GM19035 (cell line): ENCODE data around the gene KIF26B.

ENCODE experiments used
- ATAC-seq: cut with Tn5 transposase; IDR thresholded peaks from one replicate; pipeline ENCODE4 v1.9.1; 2021; ENCODE audit not compliant: unreplicated experiment

Gene KIF26B

DNA sequence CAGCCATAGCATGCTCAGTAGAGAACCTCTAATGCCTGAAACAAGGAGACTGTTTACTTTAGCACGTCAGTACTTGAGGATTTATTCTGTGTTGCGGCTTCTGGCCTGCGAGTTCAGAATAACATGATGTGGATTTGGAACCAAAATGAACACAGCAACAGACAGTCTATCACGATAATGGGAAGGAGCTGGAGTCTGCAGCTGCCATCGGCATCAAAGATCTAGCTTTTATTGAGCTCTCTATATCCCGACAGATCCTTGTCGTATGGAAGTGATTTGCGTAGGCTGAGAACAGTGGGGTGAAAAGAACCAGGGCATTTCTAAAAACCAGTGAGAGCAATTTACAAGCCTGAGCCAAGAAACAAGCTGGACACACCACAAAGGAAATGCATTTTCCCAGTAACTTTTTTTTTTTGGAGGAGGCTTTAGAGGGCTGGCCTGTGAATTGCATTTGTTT is 294.2 kb downstream of the KIF26B start:
- ATAC-seq = no peak

DNA sequence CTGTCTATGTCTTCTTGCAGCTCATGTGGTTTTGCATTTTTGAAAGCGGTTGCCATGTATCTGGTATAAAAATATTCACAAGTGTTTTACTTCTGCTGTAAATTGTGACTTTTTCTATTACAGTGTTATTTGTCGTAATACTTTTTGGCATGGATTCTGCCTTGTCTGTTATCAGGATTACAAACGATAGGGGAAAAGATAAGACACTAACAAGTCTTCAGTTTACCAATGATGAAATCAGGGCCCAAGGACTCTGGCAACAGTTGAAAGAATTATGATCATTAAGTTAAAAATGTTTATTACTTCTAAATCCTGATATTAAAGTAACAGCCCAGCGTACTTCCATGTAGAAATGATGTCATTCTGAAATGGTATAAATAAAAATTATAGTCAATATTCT is 298.8 kb downstream of the KIF26B start:
- ATAC-seq = no peak

- no peak for ATAC-seq
Measured at GRCh38 chr1:245454051-245454450, 299.3 kb downstream of the KIF26B start.

DNA sequence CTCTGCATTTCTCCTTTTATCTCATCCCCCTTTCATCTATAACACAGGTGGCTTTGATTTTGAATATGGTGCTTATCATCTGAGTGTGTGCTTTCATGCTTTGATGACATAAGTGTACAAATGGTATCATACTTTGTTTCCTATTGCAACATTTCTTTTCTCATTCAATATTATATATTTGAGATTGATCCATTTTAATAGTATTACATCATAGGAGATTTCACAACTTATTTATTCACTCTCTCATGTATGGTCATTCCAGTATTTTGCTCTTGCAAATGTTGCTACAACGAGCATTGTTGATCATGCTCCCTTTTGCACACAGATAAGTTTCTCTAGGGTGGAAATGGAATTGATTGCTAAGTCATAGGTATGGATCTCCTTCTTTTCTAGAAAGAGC is 302.8 kb downstream of the KIF26B start:
- ATAC-seq = no peak

- ATAC-seq = no peak
Measured at GRCh38 chr1:245458234-245458633, 303.4 kb downstream of the KIF26B start.

DNA sequence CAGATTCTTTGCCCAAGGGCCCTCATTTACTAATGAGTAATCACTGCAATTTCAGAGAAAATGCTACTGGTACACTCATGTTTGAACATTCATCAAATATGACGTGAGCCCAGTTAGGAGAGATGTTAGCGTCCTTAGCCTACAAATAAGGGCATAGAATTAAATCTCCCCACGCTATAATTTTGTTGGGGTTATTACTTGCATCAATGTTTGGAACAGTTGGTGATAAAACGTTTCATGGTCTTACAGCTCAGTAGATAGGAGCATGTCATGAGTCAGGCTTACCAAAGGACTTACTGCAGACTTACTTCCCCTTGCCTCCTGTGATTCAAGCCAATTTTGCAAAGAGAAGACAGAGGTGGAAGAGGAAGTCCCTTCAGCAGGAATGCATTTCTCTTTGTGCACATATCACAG is 304.0 kb downstream of the KIF26B start:
- no peak for ATAC-seq

- no peak for ATAC-seq
Measured at GRCh38 chr1:245459621-245460020, 304.8 kb downstream of the KIF26B start.

GRCh38 chr1:245461681-245462080 is 306.9 kb downstream of the KIF26B start:
- no peak for ATAC-seq

GRCh38 chr1:245462161-245462560 is 307.4 kb downstream of the KIF26B start:
- ATAC-seq = no peak

- ATAC-seq = no peak
Measured at GRCh38 chr1:245463392-245464165, 308.8 kb downstream of the KIF26B start.

- ATAC-seq = no peak
Measured at GRCh38 chr1:245464290-245464689, 309.5 kb downstream of the KIF26B start.

DNA sequence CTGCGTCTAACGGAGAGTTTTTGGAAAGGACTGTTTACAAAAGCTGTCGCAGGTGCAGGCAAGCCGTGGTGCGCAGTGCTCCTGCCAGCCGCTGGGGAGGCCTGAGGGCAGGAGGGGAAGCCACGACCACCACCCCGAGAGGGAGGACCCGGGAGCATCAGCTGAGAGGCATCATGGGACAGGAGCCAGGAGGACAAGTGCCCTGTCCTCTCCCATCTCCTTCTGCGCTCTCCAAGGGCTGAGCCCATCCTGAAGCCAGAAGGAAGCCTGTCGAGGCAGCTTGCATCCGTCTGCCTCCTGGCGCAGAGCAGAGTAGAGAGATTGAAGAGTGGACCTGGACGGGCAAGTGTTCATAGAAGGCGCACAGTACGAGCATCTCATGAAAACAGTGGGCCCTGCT is 310.9 kb downstream of the KIF26B start:
- ATAC-seq = no peak

DNA sequence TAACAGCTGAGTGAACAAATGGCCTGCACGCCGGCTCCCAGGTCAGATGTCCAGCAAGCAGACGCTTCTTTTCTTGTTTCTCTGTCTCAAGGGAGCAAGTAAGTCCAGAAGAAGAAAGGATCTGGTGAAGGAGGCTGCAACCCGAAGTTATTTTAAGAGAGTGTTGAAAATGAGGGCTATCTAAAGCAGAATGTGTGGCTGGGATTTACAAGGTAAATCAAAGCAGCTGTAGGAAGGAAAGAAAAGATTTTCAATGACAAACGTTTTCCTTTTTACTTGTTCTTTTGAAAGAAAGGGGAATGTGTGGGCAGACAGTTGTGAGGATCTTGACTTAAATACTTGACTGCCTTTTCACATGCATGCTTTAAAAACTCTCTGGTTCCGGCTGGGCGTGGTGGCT is 311.5 kb downstream of the KIF26B start:
- ATAC-seq = no peak

GRCh38 chr1:245467804-245468203 is 313.0 kb downstream of the KIF26B start:
- ATAC-seq = no peak

DNA sequence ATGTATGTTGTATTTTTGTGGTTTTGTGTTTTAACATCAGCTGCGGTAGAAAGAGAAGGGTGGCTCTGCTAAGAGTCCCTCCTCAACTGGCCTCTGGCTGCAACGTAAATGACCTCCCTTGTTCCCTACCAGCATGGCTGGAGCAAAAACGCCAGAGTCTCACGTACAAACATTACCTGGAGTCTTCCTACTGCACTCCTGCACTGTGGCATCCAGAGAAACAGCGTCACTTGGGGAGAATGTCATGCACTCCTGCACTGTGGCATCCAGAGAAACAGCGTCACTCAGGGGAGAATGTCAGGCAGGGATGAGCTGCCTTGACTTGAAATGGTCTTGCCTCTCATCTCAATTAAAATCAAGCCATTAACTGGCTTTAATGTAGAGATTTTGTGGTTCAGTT is 314.2 kb downstream of the KIF26B start:
- ATAC-seq = no peak

GRCh38 chr1:245469734-245470133 is 314.9 kb downstream of the KIF26B start:
- no peak for ATAC-seq

DNA sequence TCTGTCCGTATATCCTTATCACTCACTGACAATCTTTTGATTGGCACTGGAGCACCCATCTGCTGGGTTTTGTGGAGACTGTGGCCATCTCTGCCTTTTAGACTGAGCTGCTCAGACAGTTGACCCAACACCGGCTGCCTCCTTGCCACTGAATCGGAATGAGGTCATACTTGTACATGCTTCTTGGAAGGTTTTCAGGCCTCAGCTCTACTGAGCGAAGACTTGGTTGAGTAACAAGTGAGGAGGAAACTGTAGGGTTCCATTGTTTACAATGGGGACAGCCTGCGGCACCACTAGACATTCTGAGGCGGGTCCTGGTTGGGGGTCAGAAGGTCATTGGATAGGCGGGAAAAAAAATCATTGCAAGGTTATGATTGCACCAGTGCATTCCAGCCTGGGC is 320.3 kb downstream of the KIF26B start:
- no peak for ATAC-seq

- no peak for ATAC-seq
Measured at GRCh38 chr1:245475961-245476516, 321.3 kb downstream of the KIF26B start.

DNA sequence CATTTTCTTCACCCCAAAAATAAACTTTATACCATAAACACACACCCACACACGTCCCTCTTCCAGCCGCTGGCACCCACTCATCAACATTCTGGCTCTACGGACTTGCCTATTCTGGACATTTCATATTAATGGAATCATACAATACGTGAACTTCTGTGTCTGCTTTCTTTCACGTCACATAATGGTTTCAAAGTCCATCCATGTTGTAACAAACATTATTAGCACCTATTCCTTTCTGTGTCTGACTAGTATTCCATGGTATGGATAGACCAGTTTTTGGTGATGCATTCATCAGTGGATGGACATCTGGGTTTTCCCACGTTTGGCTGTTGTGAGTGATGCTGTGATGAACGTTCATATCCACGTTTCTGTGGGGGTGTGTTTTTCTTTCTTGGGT is 323.2 kb downstream of the KIF26B start:
- ATAC-seq = no peak

GRCh38 chr1:245480393-245481120 is 325.8 kb downstream of the KIF26B start:
- ATAC-seq = no peak

DNA sequence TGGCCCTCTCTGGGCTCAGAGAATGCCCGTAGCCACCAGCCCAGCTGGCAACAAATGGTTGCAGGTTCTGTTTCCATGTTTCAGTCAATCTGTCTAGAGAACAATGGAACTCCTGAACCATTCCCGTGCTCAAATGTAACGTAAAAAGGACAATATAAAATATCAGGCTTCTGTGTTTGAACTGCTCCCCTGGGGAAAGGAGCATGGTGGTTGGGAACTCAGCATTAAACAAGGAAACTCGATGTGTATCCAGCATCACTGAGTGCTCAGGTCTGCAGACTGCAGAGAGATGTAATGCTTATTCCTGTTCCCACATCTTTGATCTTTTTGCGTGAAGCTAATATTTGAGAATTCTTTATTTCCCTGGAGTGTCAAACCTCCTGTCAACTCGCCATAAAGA is 326.5 kb downstream of the KIF26B start:
- no peak for ATAC-seq

- no peak for ATAC-seq
Measured at GRCh38 chr1:245483247-245483646, 328.5 kb downstream of the KIF26B start.
